HG03135 (cell line): Measurements from ENCODE around the gene CYP4F3.
"Not testable (repeated sequence)": the region's sequence is repeated elsewhere in the genome, so short reads cannot be mapped to it uniquely, and the experiment has no call there.

Experiments used
- ATAC-seq: cut with Tn5 transposase; IDR thresholded peaks from one replicate; pipeline ENCODE4 v1.9.1; 2021; ENCODE audit warnings: mild to moderate bottlenecking, moderate library complexity; ENCODE audit not compliant: unreplicated experiment

The CYP4F3 gene, protein sequence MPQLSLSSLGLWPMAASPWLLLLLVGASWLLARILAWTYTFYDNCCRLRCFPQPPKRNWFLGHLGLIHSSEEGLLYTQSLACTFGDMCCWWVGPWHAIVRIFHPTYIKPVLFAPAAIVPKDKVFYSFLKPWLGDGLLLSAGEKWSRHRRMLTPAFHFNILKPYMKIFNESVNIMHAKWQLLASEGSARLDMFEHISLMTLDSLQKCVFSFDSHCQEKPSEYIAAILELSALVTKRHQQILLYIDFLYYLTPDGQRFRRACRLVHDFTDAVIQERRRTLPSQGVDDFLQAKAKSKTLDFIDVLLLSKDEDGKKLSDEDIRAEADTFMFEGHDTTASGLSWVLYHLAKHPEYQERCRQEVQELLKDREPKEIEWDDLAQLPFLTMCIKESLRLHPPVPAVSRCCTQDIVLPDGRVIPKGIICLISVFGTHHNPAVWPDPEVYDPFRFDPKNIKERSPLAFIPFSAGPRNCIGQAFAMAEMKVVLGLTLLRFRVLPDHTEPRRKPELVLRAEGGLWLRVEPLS

DNA sequence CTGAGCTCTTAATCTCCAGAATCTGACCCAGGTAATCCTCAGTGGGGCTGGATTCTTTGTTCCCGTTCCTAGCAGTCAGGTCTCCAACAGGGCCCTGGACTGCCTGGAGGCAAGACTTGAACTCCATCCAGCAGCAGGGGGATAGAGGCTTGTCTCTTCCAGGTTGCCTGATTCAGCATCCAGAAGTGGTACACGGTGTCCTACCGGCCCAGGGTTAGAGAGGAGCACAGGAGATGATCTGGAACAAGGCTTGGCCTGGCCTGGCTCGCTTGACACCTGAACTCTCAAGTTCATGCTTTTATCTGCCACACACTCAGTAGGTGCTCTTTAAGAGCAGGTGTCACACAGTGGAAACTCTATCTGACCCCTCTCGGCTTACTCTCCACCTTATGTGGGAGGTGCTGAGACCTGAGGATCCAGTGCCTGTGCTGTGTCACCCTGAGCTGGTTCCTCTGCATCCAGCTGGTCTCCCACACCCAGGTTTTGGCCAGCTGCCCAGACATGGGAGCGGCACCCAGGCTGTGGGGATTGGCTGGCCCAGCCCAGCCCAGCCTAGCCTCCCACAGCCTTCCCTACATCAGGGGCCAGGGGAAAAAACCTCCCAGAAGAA, at the start of gene CYP4F3:
Gene CYP4F3, plus strand, starts transcription at position 604 of the 610 bp plus-strand sequence. CDS start 519 bp downstream, outside the sequence.
- ATAC-seq, result no peak

DNA sequence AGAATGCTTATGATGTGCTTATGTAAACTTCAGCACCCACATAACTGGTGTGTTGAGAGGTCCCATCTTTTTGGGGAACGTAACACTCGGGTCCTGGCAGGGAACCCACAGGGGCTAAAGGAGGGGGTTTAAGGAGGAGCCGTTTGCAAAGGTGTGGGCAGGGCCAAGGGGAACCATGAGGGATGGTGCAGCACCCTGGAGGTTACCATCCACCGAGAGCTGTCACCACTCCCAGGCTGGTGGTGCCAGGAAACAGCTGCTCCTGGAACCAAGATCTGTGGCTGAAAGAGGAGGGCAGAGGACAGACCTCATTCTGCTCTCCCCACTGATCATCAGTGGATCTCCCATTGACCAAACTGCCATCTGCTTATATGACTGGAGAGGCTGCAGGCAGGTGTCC, 48.9 kb upstream of the CYP4F3 start:
- ATAC-seq, result no peak

- not testable (repeated sequence) for ATAC-seq
These were observed 48.2 kb upstream of the CYP4F3 start for GRCh38 chr19:15592506-15592905.

DNA sequence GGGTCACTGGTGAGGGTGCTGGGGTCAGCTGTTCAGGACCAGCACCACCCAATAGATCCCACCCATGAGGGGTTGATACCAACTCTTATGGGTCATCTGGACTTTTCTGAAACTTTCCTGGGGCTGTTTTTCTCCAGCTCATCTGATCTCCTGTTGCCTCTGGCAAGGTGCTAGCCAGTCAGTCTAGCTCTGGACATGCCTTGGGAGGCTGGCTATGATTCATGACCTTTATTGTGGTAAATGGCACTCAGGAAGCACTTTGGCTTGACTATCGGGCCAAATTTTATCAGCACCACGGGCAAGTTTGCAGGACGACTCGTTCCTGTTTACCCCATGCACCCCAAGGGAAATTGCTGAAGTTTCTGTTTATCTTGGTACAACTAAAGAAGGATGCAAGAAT, 46.9 kb upstream of the CYP4F3 start:
- ATAC-seq, result not testable (repeated sequence)

DNA sequence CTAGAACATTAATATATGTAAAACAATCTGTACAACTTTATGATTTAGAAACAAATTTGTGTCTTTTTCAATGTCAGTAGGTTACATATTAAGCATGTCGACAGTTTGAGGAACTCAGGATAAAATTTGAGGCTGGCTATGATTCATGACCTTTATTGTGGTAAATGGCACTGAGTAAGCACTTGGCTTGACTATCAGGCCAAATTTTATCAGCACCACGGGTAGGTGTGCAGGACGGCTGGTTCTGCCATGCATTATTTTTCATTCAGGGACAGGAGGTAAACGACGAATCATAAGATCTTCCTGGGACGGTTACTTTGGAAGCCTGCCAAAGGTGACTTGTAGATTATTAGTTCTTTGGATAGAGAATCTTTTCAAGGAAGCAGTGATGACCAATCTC, 45.6 kb upstream of the CYP4F3 start:
- ATAC-seq, result no peak

GRCh38 chr19:15607978-15608925, 32.4 kb upstream of the CYP4F3 start:
- not testable (repeated sequence) for ATAC-seq

DNA sequence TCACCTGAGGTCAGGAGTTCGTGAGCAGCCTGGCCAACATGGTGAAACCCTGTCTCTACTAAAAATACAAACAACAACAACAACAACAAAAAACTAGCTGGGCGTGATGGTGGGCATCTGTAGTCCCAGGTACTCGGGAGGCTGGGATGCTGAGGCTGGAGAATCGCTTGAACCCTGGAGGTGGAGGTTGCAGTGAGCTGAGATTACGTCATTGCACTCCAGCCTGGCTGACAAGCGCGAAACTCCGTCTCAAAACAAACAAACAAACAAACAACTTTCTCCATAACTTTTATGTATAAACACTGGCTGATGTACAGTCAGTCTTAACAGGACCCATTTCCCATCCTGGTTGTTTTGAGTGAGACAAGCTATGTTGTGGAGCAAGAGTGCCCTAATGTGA, 31.4 kb upstream of the CYP4F3 start:
- no peak for ATAC-seq

DNA sequence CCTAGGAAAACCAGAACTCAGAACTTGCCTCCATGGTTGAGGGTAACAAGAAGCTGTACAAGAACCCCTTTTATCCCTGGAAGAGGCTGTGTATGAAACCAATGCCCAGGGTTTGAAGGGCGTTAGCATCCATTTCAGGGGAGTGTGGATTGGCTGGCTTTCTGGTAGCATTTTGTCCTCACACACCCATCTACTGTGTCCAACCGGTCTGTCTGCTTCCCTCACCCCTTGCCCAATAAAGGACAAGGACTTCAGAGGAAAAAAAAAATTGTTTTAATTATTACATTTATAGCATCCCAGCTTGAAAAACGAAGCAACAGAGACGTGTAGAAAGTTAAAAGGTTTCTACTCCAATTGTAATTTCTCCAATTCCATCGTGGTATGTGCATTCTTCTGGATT, 28.4 kb upstream of the CYP4F3 start:
- no peak for ATAC-seq

DNA sequence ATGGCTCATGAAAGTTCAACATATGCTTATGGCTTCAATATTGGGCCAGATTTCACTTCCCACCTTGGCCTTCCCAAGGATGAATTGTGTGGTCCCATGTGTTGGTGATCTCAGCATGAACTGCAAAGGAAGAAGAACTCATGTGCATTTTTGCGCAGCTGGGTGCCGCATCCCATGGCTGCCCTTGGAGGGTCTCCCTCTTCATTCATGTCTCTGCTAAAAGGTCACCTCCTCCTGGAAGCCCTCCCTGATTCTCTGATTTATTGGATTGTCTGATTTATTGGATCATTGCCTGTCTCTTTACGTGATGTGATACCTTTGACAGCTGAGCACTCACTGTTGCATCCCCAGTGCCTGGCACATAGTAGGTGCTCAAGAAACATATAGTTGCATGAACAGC, 27.4 kb upstream of the CYP4F3 start:
- ATAC-seq, result no peak

- no peak for ATAC-seq
These were observed 26.0 kb upstream of the CYP4F3 start, which contains the start of gene CYP4F8 for GRCh38 chr19:15614507-15615379. TSS of gene CYP4F8 (plus strand) at chr19:15615218. CDS start at chr19:15615617, 399 bp downstream.

DNA sequence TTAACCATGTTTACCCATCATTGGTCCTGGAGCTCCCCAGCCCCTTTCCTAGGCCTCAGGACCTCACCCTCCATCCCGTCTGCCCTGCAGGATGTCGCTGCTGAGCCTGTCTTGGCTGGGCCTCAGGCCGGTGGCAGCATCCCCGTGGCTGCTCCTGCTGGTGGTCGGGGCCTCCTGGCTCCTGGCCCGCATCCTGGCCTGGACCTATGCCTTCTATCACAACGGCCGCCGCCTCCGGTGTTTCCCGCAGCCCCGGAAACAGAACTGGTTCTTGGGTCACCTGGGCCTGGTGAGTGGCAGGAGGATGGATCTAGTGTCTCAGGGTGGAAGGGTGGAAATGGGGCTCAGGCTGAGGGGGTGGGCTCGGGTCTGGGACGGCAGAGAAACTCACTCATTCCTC, 25.2 kb upstream of the CYP4F3 start:
- ATAC-seq, result no peak

DNA sequence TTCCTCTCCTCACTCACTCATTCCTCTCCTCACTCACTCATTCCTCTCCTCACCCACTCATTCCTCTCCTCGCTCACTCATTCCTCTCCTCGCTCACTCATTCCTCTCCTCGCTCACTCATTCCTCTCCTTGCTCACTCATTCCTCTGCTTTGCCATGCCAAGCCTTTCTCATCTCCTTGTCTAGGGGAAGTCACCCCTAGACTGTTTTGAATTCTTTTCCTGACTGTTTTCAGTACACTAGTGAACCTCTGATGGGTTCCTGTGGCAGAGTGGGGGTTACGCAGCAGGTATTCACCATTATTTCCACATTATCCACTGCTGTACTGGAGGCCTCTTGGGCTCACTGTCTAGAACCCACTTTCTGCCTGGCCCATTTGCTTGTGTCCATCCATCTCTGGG, 24.5 kb upstream of the CYP4F3 start:
- no peak for ATAC-seq

DNA sequence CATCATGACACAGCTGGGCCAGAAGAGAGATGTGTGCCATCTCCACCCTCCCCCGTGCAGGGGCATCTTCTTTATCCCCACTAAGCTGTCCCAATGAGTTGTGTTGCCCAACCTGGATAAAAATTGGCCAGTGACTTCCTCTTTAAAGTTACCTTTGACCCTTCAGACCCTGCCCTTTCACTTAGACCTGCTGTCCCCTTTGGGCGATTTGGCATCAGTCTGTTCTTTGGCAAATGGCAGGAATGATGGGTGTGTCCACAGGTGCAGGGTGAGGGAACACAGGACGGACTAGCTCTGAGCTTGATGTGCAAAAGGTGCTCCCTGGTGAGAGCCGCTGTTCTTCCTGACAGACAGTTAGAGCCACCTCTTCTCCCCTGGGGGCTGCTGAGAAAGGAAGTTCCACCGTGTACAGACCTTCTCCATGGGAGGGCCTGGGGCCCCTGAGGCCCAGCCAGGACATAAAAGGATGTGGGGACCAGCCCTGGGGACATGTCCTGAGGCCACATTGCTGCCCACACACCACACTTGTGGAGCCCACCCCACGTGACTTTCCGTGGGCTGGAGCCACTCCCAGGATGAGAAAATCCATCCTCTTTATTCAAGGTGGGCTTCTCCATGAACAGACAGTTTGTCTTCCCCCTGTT, 23.9 kb upstream of the CYP4F3 start:
- ATAC-seq, result no peak

GRCh38 chr19:15618321-15618720, 22.4 kb upstream of the CYP4F3 start:
- ATAC-seq, result no peak

- no peak for ATAC-seq
These were observed 18.9 kb upstream of the CYP4F3 start for GRCh38 chr19:15621801-15622200.

GRCh38 chr19:15622991-15623390, 17.7 kb upstream of the CYP4F3 start:
- ATAC-seq, result no peak

GRCh38 chr19:15623711-15624318, 16.9 kb upstream of the CYP4F3 start:
- no peak for ATAC-seq

- no peak for ATAC-seq
These were observed 12.3 kb upstream of the CYP4F3 start for GRCh38 chr19:15628236-15629002.
